Measurements from ENCODE around the gene KRTAP4-8. TPM values are rescaled to one million over a fixed set of nuclear protein-coding genes. Genes with fewer than 3 reads are reported as not detected.
"Not testable (repeated sequence)": the region's sequence is repeated elsewhere in the genome, so short reads cannot be mapped to it uniquely, and the experiment has no call there.

Gene KRTAP4-8
- total RNA-seq, 1 experiment from 2014 or later: not detected

- peak; percentile 93 for DNase-seq (ENCODE audit: low read depth, low spot score)
Measured at GRCh38 chr17:41082626-41083025, 15.3 kb downstream of the KRTAP4-8 start.

GRCh38 chr17:41076788-41077187 is 21.2 kb downstream of the KRTAP4-8 start:
- DNase-seq (ENCODE audit: low read depth, low spot score): no peak
- in situ Hi-C loops (cut with HindIII; ENCODE audit: low pct_unique_long_range_greater_than_20kb, low sequenced_read_pairs): no loop called here

More at GRCh38 chr17:41082626-41083025, 15.3 kb downstream of the KRTAP4-8 start:
- in situ Hi-C loops (cut with HindIII; ENCODE audit: low pct_unique_long_range_greater_than_20kb, low sequenced_read_pairs): no loop called here

- DNase-seq (ENCODE audit: low read depth, low spot score): no peak
- in situ Hi-C loops (cut with HindIII; ENCODE audit: low pct_unique_long_range_greater_than_20kb, low sequenced_read_pairs): no loop called here
Measured at GRCh38 chr17:41073676-41074075, 24.3 kb downstream of the KRTAP4-8 start.

- in situ Hi-C loops (cut with HindIII; ENCODE audit: low pct_unique_long_range_greater_than_20kb, low sequenced_read_pairs): no loop called here
- no peak for DNase-seq (ENCODE audit: low read depth, low spot score)
Measured at GRCh38 chr17:41071606-41072360, 26.2 kb downstream of the KRTAP4-8 start.

GRCh38 chr17:41069031-41069430 is 28.9 kb downstream of the KRTAP4-8 start:
- in situ Hi-C loops (cut with HindIII; ENCODE audit: low pct_unique_long_range_greater_than_20kb, low sequenced_read_pairs): no loop called here
- DNase-seq (ENCODE audit: low read depth, low spot score): no peak

GRCh38 chr17:41067281-41067680 is 30.7 kb downstream of the KRTAP4-8 start:
- in situ Hi-C loops (cut with HindIII; ENCODE audit: low pct_unique_long_range_greater_than_20kb, low sequenced_read_pairs): no loop called here
- no peak for DNase-seq (ENCODE audit: low read depth, low spot score)

GRCh38 chr17:41065829-41066624 is 31.9 kb downstream of the KRTAP4-8 start, which contains the start of gene KRTAP2-4:
Gene KRTAP2-4 (minus strand): TSS chr17:41065879. CDS start chr17:41065845, 34 bp downstream.
- in situ Hi-C loops (cut with HindIII; ENCODE audit: low pct_unique_long_range_greater_than_20kb, low sequenced_read_pairs): no loop called here
- no peak for DNase-seq (ENCODE audit: low read depth, low spot score)

- in situ Hi-C loops (cut with HindIII; ENCODE audit: low pct_unique_long_range_greater_than_20kb, low sequenced_read_pairs); DNase-seq (ENCODE audit: low read depth, low spot score): not testable (repeated sequence)
Measured at GRCh38 chr17:41065016-41065689, 32.8 kb downstream of the KRTAP4-8 start.

GRCh38 chr17:41064301-41064700 is 33.6 kb downstream of the KRTAP4-8 start:
- in situ Hi-C loops (cut with HindIII; ENCODE audit: low pct_unique_long_range_greater_than_20kb, low sequenced_read_pairs): no loop called here
- DNase-seq (ENCODE audit: low read depth, low spot score): no peak

GRCh38 chr17:41063449-41063848 is 34.5 kb downstream of the KRTAP4-8 start:
- DNase-seq (ENCODE audit: low read depth, low spot score): no peak
- in situ Hi-C loops (cut with HindIII; ENCODE audit: low pct_unique_long_range_greater_than_20kb, low sequenced_read_pairs): no loop called here

GRCh38 chr17:41061964-41062363 is 36.0 kb downstream of the KRTAP4-8 start:
- in situ Hi-C loops (cut with HindIII; ENCODE audit: low pct_unique_long_range_greater_than_20kb, low sequenced_read_pairs): no loop called here
- DNase-seq (ENCODE audit: low read depth, low spot score): no peak

GRCh38 chr17:41060052-41060604 is 37.8 kb downstream of the KRTAP4-8 start, which contains the start of gene KRTAP2-3:
Gene KRTAP2-3 (minus strand): TSS chr17:41060114. CDS start chr17:41060050, 64 bp downstream.
- DNase-seq (ENCODE audit: low read depth, low spot score): peak; percentile 80
- in situ Hi-C loops (cut with HindIII; ENCODE audit: low pct_unique_long_range_greater_than_20kb, low sequenced_read_pairs): no loop called here

- in situ Hi-C loops (cut with HindIII; ENCODE audit: low pct_unique_long_range_greater_than_20kb, low sequenced_read_pairs); DNase-seq (ENCODE audit: low read depth, low spot score): not testable (repeated sequence)
Measured at GRCh38 chr17:41059276-41060051, 38.5 kb downstream of the KRTAP4-8 start.

GRCh38 chr17:41058741-41059140 is 39.2 kb downstream of the KRTAP4-8 start:
- in situ Hi-C loops (cut with HindIII; ENCODE audit: low pct_unique_long_range_greater_than_20kb, low sequenced_read_pairs): no loop called here
- DNase-seq (ENCODE audit: low read depth, low spot score): no peak

- in situ Hi-C loops (cut with HindIII; ENCODE audit: low pct_unique_long_range_greater_than_20kb, low sequenced_read_pairs): no loop called here
- DNase-seq (ENCODE audit: low read depth, low spot score): no peak
Measured at GRCh38 chr17:41057547-41057946, 40.4 kb downstream of the KRTAP4-8 start.

GRCh38 chr17:41055130-41055529 is 42.8 kb downstream of the KRTAP4-8 start, which contains the start of gene KRTAP2-2:
Gene KRTAP2-2 (minus strand): TSS chr17:41055230. CDS start chr17:41055211, 19 bp downstream.
- DNase-seq (ENCODE audit: low read depth, low spot score); in situ Hi-C loops (cut with HindIII; ENCODE audit: low pct_unique_long_range_greater_than_20kb, low sequenced_read_pairs): not testable (repeated sequence)

GRCh38 chr17:41054556-41054955 is 43.4 kb downstream of the KRTAP4-8 start:
- DNase-seq (ENCODE audit: low read depth, low spot score); in situ Hi-C loops (cut with HindIII; ENCODE audit: low pct_unique_long_range_greater_than_20kb, low sequenced_read_pairs): not testable (repeated sequence)

Measured in SK-MEL-5 (cell line).